Stimulated activated CD8-positive, alpha-beta memory T cell treated with anti-CD3 and anti-CD28 coated beads, Interleukin-4, amount 100 ng/mL, for 4 hours (primary cell): ENCODE data around the gene PROX2.

Experiments used
- DNase-seq, 2 donors: peaks; one replicate each; pipeline ENCODE4 v3.0.0-alpha.2; 2020; ENCODE audit warnings: low read depth in 2 of 2, low spot score in 1 of 2

PROX2 gene

GRCh38 chr14:74875941-74876913 is at the start of gene PROX2:
TSS of gene PROX2 (minus strand) at chr14:74876145. CDS start at chr14:74863834, 12,311 bp downstream.
- no peak for DNase-seq

- no peak for DNase-seq
These were observed 48.1 kb upstream of the PROX2 start for GRCh38 chr14:74924061-74924460.

- peak in 1 of 2 donors; percentile 16 for DNase-seq
These were observed 46.9 kb upstream of the PROX2 start, which contains the start of gene RPS6KL1 for GRCh38 chr14:74922752-74923401. TSS of gene RPS6KL1 (minus strand) at chr14:74923260. CDS start at chr14:74921541, 1,719 bp downstream.

GRCh38 chr14:74921987-74922751 is 46.2 kb upstream of the PROX2 start:
- DNase-seq = no peak

GRCh38 chr14:74921053-74921620 is 45.2 kb upstream of the PROX2 start:
- DNase-seq = no peak

- no peak for DNase-seq
These were observed 44.3 kb upstream of the PROX2 start for GRCh38 chr14:74920281-74920680.

- DNase-seq = no peak
These were observed 43.6 kb upstream of the PROX2 start for GRCh38 chr14:74919421-74920165.

- no peak for DNase-seq
These were observed 42.4 kb upstream of the PROX2 start for GRCh38 chr14:74918380-74918779.

- DNase-seq = no peak
These were observed 41.7 kb upstream of the PROX2 start for GRCh38 chr14:74917646-74918081.

- no peak for DNase-seq
These were observed 41.2 kb upstream of the PROX2 start for GRCh38 chr14:74917178-74917543.

- DNase-seq = no peak
These were observed 39.9 kb upstream of the PROX2 start for GRCh38 chr14:74915826-74916225.

GRCh38 chr14:74915426-74915825 is 39.5 kb upstream of the PROX2 start:
- DNase-seq = no peak

- no peak for DNase-seq
These were observed 38.1 kb upstream of the PROX2 start for GRCh38 chr14:74913986-74914573.

- no peak for DNase-seq
These were observed 37.5 kb upstream of the PROX2 start for GRCh38 chr14:74913393-74913910.

- no peak for DNase-seq
These were observed 36.9 kb upstream of the PROX2 start for GRCh38 chr14:74912801-74913200.

GRCh38 chr14:74912111-74912510 is 36.2 kb upstream of the PROX2 start:
- no peak for DNase-seq

- DNase-seq = no peak
These were observed 35.8 kb upstream of the PROX2 start for GRCh38 chr14:74911704-74912103.

- DNase-seq = no peak
These were observed 35.3 kb upstream of the PROX2 start for GRCh38 chr14:74911221-74911620.

GRCh38 chr14:74910556-74910955 is 34.6 kb upstream of the PROX2 start:
- no peak for DNase-seq

GRCh38 chr14:74909911-74910310 is 34.0 kb upstream of the PROX2 start:
- DNase-seq = no peak
